Astrocyte (in vitro differentiated cells and primary cell): ENCODE results near the gene CSNK1G3. TPM values are rescaled to one million over a fixed set of nuclear protein-coding genes. Genes with fewer than 3 reads are reported as not detected.
A peak's percentile ranks its signal among the peaks of the same experiment; 100 is the strongest.

Experiments
- DNase-seq: peaks from one replicate; pipeline ENCODE4 v3.0.0-alpha.2; 2010; ENCODE audit warnings: low read depth
- FAIRE-seq: peaks from 2 replicates; lab custom pipeline; 2011; peaks lifted over from hg19 to GRCh38; lab: Jason Lieb, UNC
- H2AFZ ChIP-seq: 2 replicates; pipeline ENCODE4 v1.6.0; 2012; ENCODE audit warnings: low read depth, low read length, inconsistent platforms
- H3K27ac ChIP-seq: 2 replicates; pipeline ENCODE4 v1.5.1; 2011; ENCODE audit warnings: low read depth, low read length, inconsistent platforms
- H3K27me3 ChIP-seq: 2 replicates; pipeline ENCODE4 v1.6.0; 2011; ENCODE audit warnings: low read length, inconsistent platforms; ENCODE audit not compliant: insufficient read depth
- H3K36me3 ChIP-seq: 2 replicates; pipeline ENCODE4 v1.5.1; 2011; ENCODE audit warnings: low read length, inconsistent platforms; ENCODE audit not compliant: insufficient read depth
- H3K4me1 ChIP-seq: 2 replicates; pipeline ENCODE4 v1.5.1; 2011; ENCODE audit warnings: low read length, inconsistent platforms; ENCODE audit not compliant: insufficient read depth
- H3K4me2 ChIP-seq: 2 replicates; pipeline ENCODE4 v1.6.0; 2012; ENCODE audit warnings: low read length, inconsistent platforms
- H3K4me3 ChIP-seq: 2 replicates; pipeline ENCODE4 v1.5.1; 2011; ENCODE audit warnings: low read depth, mild to moderate bottlenecking, low read length, inconsistent platforms; ENCODE audit not compliant: insufficient read depth
- H3K79me2 ChIP-seq: 2 replicates; pipeline ENCODE4 v1.6.0; 2012; ENCODE audit warnings: mild to moderate bottlenecking, low read length, inconsistent platforms; ENCODE audit not compliant: insufficient read depth
- H3K9ac ChIP-seq: 2 replicates; pipeline ENCODE4 v1.6.0; 2012; ENCODE audit warnings: mild to moderate bottlenecking, low read length, inconsistent platforms
- H3K9me3 ChIP-seq: 2 replicates; pipeline ENCODE4 v1.5.1; 2012; ENCODE audit warnings: low read depth, mild to moderate bottlenecking, low read length, inconsistent platforms; ENCODE audit not compliant: insufficient read depth
- H4K20me1 ChIP-seq: 2 replicates; pipeline ENCODE4 v1.6.0; 2012; ENCODE audit warnings: low read length, inconsistent platforms; ENCODE audit not compliant: insufficient read depth
- H3K27ac Mint-ChIP-seq: one replicate; pipeline ENCODE4 v1.8.0; 2021; ENCODE audit warnings: mild to moderate bottlenecking, mixed read lengths; ENCODE audit not compliant: unreplicated experiment
- H3K27me3 Mint-ChIP-seq: one replicate; pipeline ENCODE4 v1.8.0; 2021; ENCODE audit warnings: low read depth, mixed read lengths; ENCODE audit not compliant: unreplicated experiment
- H3K36me3 Mint-ChIP-seq: one replicate; pipeline ENCODE4 v1.8.0; 2021; ENCODE audit warnings: low read depth, mixed read lengths; ENCODE audit not compliant: unreplicated experiment
- H3K4me1 Mint-ChIP-seq: one replicate; pipeline ENCODE4 v1.8.0; 2021; ENCODE audit warnings: low read depth, mixed read lengths; ENCODE audit not compliant: unreplicated experiment
- H3K4me3 Mint-ChIP-seq: one replicate; pipeline ENCODE4 v1.8.0; 2021; ENCODE audit warnings: mild to moderate bottlenecking, moderate library complexity, mixed read lengths; ENCODE audit not compliant: unreplicated experiment
- H3K9me3 Mint-ChIP-seq: one replicate; pipeline ENCODE4 v1.8.0; 2021; ENCODE audit warnings: mild to moderate bottlenecking, mixed read lengths; ENCODE audit not compliant: unreplicated experiment
- EZH2 ChIP-seq: IDR thresholded peaks from 2 replicates; pipeline ENCODE4 v1.6.1; 2012; ENCODE audit warnings: mild to moderate bottlenecking, low read length, inconsistent platforms; ENCODE audit not compliant: insufficient read depth
- total RNA-seq: library from RNA; stranded (reverse); gene quantifications from 2 replicates; pipeline ENCODE4 v1.2.1, GENCODE V29; 2021
- TF ChIP-seq, protein P1 (sequence below): IDR thresholded peaks from 2 replicates; pipeline ENCODE4 v1.5.1; 2011; ENCODE audit warnings: low read depth, mild to moderate bottlenecking, inconsistent platforms, low read length, moderate library complexity; ENCODE audit not compliant: insufficient read depth

CSNK1G3 gene
- total RNA-seq, 1 donor from 2014 or later, result 59.4 TPM

DNA sequence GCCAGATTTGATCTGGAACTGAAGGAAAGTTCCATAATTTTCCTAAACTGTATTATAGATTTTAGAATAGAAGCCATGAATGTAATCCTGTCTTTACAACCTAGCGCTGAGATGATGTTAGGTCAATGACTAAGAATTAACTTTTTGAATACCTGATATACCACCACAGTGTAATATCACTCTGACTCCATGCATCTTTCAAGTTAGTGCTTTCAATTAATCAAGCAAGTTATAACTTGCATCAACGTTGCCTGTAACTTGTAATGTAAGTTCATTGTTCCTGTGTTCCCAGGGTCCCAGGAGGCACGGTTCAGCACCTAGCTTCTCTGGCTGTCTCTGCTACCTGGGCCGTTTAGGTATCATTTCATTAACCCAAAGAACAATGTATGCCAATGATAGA lies 139.3 kb downstream of the CSNK1G3 start:
- Mint-ChIP-seq H3K4me1 (no peaks in the 10 kb centered on the region), H3K9me3 (no peaks in the 10 kb centered on the region)
- no peaks in the 10 kb centered on the region for H3K27me3 ChIP-seq

DNA sequence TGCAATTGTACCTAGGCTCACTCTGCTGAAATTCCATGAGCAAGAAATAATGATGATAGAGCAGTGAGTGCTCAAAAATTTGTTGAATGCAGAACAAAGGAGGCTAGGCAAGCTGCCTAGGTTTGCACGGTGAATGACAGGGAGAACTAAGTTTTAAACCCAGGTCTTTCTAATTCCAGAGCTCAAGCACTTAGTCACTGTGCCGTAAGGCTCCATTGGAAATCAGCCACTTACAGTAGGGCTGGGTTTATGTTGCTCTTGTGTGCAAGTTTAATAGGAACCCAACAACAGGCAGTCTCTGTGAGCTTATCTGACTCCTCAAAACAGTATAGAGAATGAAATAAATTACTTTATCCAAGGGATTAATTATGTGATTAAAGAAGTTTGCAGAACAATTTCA lies 147.0 kb downstream of the CSNK1G3 start:
- H3K79me2 ChIP-seq, result no peaks in the 10 kb centered on the region
- H3K4me3 Mint-ChIP-seq, result no peak overlapping the region

More for the DNA sequence above, 139.3 kb downstream of the CSNK1G3 start:
- Histone ChIP-seq H4K20me1 (no peaks in the 10 kb centered on the region), H3K36me3 (no peaks in the 10 kb centered on the region), H3K27ac (no peak overlapping the region), H3K9ac (no peak overlapping the region), H3K4me2 (no peak overlapping the region), H3K9me3 (peaks cover 2% of the 10 kb centered on the region), H3K4me1 (no peaks in the 10 kb centered on the region), H3K79me2 (no peaks in the 10 kb centered on the region), H3K4me3 (no peak overlapping the region), H2AFZ (no peak overlapping the region)
- TF ChIP-seq EZH2, result no peak
- TF ChIP-seq, protein P1, sequence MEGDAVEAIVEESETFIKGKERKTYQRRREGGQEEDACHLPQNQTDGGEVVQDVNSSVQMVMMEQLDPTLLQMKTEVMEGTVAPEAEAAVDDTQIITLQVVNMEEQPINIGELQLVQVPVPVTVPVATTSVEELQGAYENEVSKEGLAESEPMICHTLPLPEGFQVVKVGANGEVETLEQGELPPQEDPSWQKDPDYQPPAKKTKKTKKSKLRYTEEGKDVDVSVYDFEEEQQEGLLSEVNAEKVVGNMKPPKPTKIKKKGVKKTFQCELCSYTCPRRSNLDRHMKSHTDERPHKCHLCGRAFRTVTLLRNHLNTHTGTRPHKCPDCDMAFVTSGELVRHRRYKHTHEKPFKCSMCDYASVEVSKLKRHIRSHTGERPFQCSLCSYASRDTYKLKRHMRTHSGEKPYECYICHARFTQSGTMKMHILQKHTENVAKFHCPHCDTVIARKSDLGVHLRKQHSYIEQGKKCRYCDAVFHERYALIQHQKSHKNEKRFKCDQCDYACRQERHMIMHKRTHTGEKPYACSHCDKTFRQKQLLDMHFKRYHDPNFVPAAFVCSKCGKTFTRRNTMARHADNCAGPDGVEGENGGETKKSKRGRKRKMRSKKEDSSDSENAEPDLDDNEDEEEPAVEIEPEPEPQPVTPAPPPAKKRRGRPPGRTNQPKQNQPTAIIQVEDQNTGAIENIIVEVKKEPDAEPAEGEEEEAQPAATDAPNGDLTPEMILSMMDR, result no peak
- FAIRE-seq, result no peak
- H3K27me3 Mint-ChIP-seq, result no peaks in the 10 kb centered on the region
- no peak overlapping the region for H3K4me3 Mint-ChIP-seq
- DNase-seq, result no peak
- no peak overlapping the region for H3K27ac Mint-ChIP-seq
- H3K36me3 Mint-ChIP-seq, result no peaks in the 10 kb centered on the region

DNA sequence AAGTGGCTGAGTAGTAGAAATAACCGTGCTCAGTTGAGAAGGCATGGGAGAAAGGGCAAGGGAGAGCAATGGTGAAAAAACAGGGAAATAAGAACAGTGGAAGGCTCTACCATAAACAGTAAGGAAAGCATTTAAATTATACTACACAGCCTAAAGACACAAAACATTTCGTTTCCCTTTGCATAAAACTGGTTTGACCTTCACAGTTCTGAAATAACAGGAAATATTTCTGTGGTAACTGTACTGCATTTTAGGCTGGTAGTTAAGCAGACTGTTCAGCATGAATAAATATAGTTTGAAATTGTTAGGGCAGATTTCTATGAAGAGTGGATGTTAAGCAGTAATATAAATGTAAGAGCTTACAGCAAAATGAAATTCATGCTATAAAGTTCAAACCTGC lies 147.5 kb downstream of the CSNK1G3 start:
- no peaks in the 10 kb centered on the region for H3K79me2 ChIP-seq
- H3K27me3 ChIP-seq, result no peaks in the 10 kb centered on the region
- FAIRE-seq, result no peak
- H3K9me3 Mint-ChIP-seq, result peaks cover 5% of the 10 kb centered on the region
- DNase-seq, result peak; percentile 33
- TF ChIP-seq EZH2, result no peak
- TF ChIP-seq, protein P1, result no peak
- H3K9me3 ChIP-seq, result peaks cover 2% of the 10 kb centered on the region
- no peaks in the 10 kb centered on the region for H3K36me3 Mint-ChIP-seq
- H3K4me1 ChIP-seq, result no peaks in the 10 kb centered on the region
- H3K36me3 ChIP-seq, result no peaks in the 10 kb centered on the region
- no peak overlapping the region for H2AFZ ChIP-seq
- no peak overlapping the region for H3K4me3 Mint-ChIP-seq
- no peak overlapping the region for H3K27ac ChIP-seq
- no peak overlapping the region for H3K9ac ChIP-seq
- H3K4me1 Mint-ChIP-seq, result peaks cover 13% of the 10 kb centered on the region
- H3K27ac Mint-ChIP-seq, result no peak overlapping the region
- H3K4me2 ChIP-seq, result no peak overlapping the region
- H4K20me1 ChIP-seq, result no peaks in the 10 kb centered on the region
- no peaks in the 10 kb centered on the region for H3K27me3 Mint-ChIP-seq
- H3K4me3 ChIP-seq, result no peak overlapping the region

More for the DNA sequence above, 147.0 kb downstream of the CSNK1G3 start:
- FAIRE-seq, result no peak
- no peak for TF ChIP-seq EZH2
- TF ChIP-seq, protein P1, result no peak
- H3K27ac ChIP-seq, result no peak overlapping the region
- no peaks in the 10 kb centered on the region for H3K27me3 ChIP-seq
- Mint-ChIP-seq H3K4me1 (peaks cover 13% of the 10 kb centered on the region), H3K36me3 (no peaks in the 10 kb centered on the region), H3K9me3 (peaks cover 5% of the 10 kb centered on the region), H3K27ac (no peak overlapping the region), H3K27me3 (no peaks in the 10 kb centered on the region)
- H3K9me3 ChIP-seq, result peaks cover 2% of the 10 kb centered on the region
- no peak overlapping the region for H3K4me2 ChIP-seq
- H3K9ac ChIP-seq, result no peak overlapping the region
- no peaks in the 10 kb centered on the region for H3K36me3 ChIP-seq
- H3K4me3 ChIP-seq, result no peak overlapping the region
- H3K4me1 ChIP-seq, result no peaks in the 10 kb centered on the region
- no peak overlapping the region for H2AFZ ChIP-seq
- peak; percentile 73 for DNase-seq
- H4K20me1 ChIP-seq, result no peaks in the 10 kb centered on the region
